ENCODE results near the gene GNE.

DNA sequence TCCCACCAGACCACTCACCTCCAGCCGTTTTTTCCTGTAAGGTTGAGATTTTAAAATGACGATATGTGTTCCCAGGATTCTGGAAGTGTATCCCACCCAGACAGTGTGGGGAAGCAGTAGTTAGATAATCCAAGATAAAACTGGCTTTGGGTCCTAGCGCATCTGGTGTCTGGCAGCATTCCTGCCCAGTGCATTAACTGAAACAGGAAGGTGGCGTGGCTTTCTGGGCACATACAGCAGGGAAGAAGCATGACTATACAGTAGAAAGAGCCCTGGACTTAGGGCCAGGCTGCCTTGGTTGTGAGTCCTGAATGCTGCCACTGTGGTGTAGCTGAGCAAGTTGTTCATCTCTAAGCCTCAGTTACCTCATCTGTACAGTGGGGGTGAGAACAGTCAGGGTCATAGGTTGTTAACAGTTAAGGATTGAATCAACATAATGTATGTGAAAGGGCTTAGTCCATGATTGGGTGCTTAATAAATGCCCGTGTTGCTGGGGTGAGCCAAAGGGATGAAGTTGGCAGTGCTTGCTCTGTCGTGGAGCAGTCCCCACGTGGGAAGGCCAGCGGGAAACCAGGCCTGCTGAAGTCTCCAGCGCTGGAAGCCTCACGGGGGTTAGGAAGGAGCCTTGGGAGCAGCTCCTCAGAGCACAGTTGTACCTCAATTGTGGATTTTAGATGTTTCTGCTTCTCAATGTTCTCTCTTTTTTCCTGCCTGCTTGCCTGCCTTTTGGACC, 49.6 kb downstream of the GNE start:
- TF ChIP-seq, protein P1, sequence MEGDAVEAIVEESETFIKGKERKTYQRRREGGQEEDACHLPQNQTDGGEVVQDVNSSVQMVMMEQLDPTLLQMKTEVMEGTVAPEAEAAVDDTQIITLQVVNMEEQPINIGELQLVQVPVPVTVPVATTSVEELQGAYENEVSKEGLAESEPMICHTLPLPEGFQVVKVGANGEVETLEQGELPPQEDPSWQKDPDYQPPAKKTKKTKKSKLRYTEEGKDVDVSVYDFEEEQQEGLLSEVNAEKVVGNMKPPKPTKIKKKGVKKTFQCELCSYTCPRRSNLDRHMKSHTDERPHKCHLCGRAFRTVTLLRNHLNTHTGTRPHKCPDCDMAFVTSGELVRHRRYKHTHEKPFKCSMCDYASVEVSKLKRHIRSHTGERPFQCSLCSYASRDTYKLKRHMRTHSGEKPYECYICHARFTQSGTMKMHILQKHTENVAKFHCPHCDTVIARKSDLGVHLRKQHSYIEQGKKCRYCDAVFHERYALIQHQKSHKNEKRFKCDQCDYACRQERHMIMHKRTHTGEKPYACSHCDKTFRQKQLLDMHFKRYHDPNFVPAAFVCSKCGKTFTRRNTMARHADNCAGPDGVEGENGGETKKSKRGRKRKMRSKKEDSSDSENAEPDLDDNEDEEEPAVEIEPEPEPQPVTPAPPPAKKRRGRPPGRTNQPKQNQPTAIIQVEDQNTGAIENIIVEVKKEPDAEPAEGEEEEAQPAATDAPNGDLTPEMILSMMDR (IDR thresholded peaks at IDR 0.05), result no peak
- TF ChIP-seq, protein P2, sequence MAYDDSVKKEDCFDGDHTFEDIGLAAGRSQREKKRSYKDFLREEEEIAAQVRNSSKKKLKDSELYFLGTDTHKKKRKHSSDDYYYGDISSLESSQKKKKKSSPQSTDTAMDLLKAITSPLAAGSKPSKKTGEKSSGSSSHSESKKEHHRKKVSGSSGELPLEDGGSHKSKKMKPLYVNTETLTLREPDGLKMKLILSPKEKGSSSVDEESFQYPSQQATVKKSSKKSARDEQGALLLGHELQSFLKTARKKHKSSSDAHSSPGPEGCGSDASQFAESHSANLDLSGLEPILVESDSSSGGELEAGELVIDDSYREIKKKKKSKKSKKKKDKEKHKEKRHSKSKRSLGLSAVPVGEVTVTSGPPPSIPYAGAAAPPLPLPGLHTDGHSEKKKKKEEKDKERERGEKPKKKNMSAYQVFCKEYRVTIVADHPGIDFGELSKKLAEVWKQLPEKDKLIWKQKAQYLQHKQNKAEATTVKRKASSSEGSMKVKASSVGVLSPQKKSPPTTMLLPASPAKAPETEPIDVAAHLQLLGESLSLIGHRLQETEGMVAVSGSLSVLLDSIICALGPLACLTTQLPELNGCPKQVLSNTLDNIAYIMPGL (CRISPR knock-in tag; IDR thresholded peaks at IDR 0.05), result no peak
